HAP-1 (cell line): ENCODE results near the gene RPS2.
"Not testable (repeated sequence)": the region's sequence is repeated elsewhere in the genome, so short reads cannot be mapped to it uniquely, and the experiment has no call there.

Experiments
- DNase-seq, 2 experiments: peaks; one replicate each; pipeline ENCODE4 v3.0.0-alpha.2; 2016 to 2020; ENCODE audit warnings: low spot score in 2 of 2
- H3K27me3 ChIP-seq: fragments of 250-450 bp; sonication (Bioruptor Pico); 2 replicates; pipeline ENCODE4 v1.5.1; 2020; ENCODE audit warnings: low read depth, mild to moderate bottlenecking, moderate library complexity
- H3K36me3 ChIP-seq: fragments of 250-450 bp; sonication (Bioruptor Pico); replicated peaks from 2 replicates; pipeline ENCODE4 v1.5.1; 2020; ENCODE audit warnings: mild to moderate bottlenecking
- H3K4me1 ChIP-seq: fragments of 250-450 bp; sonication (Bioruptor Pico); 2 replicates; pipeline ENCODE4 v1.5.1; 2020; ENCODE audit warnings: mild to moderate bottlenecking
- H3K4me3 ChIP-seq: fragments of 250-450 bp; sonication (Bioruptor Pico); 2 replicates; pipeline ENCODE4 v1.5.1; 2020; ENCODE audit warnings: mild to moderate bottlenecking, moderate library complexity
- H3K9me3 ChIP-seq: fragments of 250-450 bp; sonication (Bioruptor Pico); 2 replicates; pipeline ENCODE4 v1.5.1; 2020; ENCODE audit warnings: mild to moderate bottlenecking, moderate library complexity
- in situ Hi-C: fragments of 300-500 bp; cut with MboI; formaldehyde crosslinking; loops from 3 replicates; pipeline ENCODE4 v1.14.3; 2020; ENCODE audit warnings: low sequenced_read_pairs, inconsistent platforms, mixed read lengths

The RPS2 gene

DNA sequence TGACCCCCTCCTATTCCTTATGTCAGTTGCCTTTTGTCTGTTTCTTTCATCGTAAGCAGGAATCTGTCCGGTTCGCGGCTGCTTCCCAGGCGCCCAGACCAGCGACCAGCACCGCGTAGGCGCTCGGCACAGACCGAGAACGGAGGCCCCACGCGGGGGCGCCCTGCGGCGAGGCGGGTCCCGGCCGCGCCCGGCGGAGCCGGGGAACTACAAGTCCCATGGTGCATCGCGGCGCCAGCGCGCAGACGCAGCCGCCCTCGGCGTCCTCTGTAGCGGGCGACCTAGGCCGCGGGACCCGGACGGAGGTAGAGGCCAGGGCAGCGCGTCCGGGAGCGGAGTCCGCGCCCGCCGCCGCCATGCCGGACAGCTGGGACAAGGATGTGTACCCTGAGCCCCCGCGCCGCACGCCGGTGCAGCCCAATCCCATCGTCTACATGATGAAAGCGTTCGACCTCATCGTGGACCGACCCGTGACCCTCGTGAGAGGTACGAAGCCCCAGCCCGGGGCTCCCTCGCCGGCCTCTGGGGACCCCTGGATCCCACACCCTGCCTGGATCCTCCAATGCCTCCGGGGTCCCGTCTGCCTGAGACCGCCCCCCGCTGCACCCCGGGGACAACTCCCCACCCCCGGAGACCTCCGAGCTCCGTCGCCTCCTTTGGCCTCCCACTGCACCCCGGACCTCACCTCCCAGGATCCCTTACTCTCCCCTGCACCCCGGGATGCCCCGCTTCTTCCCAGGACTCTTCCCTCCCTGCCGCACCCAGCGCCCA, 5.2 kb downstream of the RPS2 start, which contains the start of gene NDUFB10:
TSS of gene NDUFB10 (plus strand) at position 270 of the 771 bp plus-strand sequence. CDS start at position 357, 87 bp downstream.
- peaks cover 29% of the 10 kb centered on the region for H3K4me1 ChIP-seq
- H3K4me3 ChIP-seq, result peak within 1 kb of the TSS; percentile 89
- H3K27me3 ChIP-seq, result no peaks in the 10 kb centered on the region
- H3K9me3 ChIP-seq, result no peaks in the 10 kb centered on the region
- DNase-seq, result peak; percentile 81 to 95
- peaks cover 38% of the 10 kb centered on the region for H3K36me3 ChIP-seq
- in situ Hi-C loops, result no loop called here

DNA sequence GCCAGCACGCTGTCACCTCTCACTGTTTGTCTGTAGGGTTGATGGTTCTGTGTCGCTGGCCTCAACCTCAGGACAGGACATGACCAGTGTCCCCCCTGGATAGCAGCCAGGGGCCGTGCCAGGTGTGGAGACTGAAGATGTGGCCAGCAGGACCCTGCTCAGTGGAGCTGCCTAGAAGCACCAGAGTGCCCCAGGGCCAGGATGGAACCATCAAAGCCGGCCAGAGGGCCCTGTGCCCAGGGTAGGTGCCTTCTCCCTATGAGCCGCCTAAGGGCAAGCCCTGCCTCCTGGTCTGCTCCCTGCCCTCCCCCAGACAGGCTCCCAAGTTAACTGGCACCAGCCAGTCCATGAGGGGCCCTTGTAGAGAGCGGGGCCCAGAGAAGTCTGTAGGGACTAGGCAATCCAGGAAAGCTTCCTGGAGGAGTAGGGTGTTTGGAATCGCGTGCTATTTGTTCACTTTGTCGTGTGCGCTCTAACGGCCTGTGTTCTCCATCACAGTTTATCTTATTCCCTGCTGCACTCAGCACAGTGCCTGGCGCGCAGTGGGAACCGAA, 5.8 kb downstream of the RPS2 start:
- in situ Hi-C loops, result no loop called here
- peak overlapping the region; percentile 89 for H3K4me3 ChIP-seq

DNA sequence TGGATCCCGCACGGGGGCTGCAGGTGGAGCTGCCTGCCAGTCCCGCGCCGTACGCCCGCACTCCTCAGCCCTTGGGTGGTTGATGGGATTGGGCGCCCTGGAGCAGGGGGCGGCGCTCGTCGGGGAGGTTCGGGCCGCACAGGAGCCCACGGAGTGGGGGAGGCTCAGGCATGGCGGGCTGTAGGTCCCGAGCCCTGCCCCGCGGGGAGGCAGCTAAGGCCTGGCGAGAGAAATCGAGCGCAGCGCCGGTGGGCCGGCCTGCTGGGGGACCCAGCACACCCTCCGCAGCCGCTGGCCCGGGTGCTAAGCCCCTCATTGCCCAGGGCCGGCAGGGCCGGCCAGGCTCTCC, 6.5 kb downstream of the RPS2 start:
- in situ Hi-C loops, H3K9me3 ChIP-seq, H3K27me3 ChIP-seq, H3K4me3 ChIP-seq, DNase-seq: not testable (repeated sequence)
- H3K4me1 ChIP-seq, result peaks cover 29% of the 10 kb centered on the region
- H3K36me3 ChIP-seq, result peaks cover 25% of the 10 kb centered on the region

More for the DNA sequence above, 5.8 kb downstream of the RPS2 start:
- Histone ChIP-seq H3K36me3 (peaks cover 32% of the 10 kb centered on the region), H3K4me1 (peaks cover 29% of the 10 kb centered on the region), H3K9me3 (no peaks in the 10 kb centered on the region), H3K27me3 (no peaks in the 10 kb centered on the region)
- no peak for DNase-seq

DNA sequence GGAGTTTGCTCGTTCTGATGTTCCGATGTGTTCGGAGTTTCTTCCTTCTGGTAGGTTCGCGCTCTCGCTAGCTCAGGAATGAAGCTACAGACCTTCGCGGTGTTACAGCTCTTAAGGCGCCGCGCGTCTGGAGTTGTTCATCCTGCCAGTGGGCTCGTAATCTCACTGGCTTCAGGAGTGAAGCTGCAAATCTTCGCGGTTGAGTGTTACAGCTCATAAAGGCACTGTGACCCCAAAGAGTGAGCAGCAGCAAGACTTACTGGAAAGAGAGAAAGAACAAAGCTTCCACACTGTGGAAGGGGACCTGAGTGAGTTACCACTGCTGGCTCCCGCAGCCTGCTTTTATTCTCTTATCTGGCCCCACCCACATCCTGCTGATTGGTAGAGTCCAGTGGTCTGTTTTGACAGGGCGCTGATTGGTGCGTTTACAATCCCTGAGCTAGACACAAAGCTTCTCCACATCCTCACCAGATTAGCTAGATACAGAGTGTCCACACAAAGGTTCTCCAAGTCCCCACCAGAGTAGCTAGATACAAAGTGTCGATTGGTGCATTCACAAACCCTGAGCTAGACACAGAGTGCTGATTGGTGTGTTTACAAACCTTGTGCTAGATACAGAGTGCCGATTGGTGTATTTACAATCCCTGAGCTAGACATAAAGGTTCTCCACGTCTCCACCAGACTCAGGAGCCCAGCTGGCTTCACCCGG, 7.0 kb downstream of the RPS2 start:
- in situ Hi-C loops, H3K4me3 ChIP-seq, DNase-seq, H3K27me3 ChIP-seq, H3K9me3 ChIP-seq: not testable (repeated sequence)
- Histone ChIP-seq H3K4me1 (peaks cover 27% of the 10 kb centered on the region), H3K36me3 (peaks cover 20% of the 10 kb centered on the region)

DNA sequence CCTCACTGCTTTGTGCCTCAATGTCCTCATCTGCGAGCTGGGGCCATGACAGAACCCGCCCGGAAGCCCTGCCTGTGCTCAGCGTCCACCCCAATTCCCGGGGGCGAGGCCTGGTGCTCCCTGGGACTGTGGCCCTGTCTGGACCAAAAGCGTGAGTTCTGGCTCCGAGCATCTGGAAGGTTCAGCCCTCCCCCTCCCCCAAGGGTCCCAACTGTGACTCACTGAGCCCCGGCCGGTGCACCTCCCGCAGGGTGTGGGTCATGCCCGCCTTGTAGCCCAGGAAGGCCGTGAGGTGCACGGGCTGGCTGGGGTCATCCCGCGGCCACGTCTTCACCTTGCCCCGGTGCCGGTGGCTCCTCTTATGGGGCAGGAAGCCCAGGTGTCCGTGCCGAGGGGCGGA, 10.9 kb downstream of the RPS2 start:
- peaks cover 3% of the 10 kb centered on the region; the same call in 1 of the 2 replicates for H3K4me1 ChIP-seq
- DNase-seq, result no peak
- no peaks in the 10 kb centered on the region for H3K27me3 ChIP-seq
- in situ Hi-C loops, result no loop called here
- H3K36me3 ChIP-seq, result no peaks in the 10 kb centered on the region
- no peak overlapping the region for H3K4me3 ChIP-seq
- H3K9me3 ChIP-seq, result no peaks in the 10 kb centered on the region

DNA sequence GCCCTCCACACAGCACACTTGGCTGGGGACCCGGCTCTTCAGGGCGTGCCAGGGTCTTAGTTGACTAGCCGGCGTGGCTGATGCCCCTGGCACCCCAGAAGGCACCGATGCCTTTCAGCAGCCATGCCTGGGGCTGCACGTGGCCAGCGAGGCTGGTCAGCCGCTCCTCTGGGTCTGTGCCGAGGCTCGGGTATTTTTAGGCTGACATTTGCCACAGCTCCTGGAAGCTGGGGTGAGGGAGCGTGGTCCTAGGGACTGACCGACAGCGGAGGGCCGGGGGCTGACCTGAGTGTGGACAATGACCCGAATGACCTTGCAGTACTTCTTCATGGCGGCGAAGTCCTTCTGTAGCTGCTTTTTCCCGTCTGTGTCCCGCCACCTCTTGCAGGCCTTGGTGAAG, 14.1 kb downstream of the RPS2 start:
- Histone ChIP-seq H3K9me3 (no peaks in the 10 kb centered on the region), H3K27me3 (no peaks in the 10 kb centered on the region), H3K4me1 (peaks cover 3% of the 10 kb centered on the region; the same call in 1 of the 2 replicates), H3K4me3 (no peak overlapping the region), H3K36me3 (no peaks in the 10 kb centered on the region)
- no peak for DNase-seq
- in situ Hi-C loops, result no loop called here

DNA sequence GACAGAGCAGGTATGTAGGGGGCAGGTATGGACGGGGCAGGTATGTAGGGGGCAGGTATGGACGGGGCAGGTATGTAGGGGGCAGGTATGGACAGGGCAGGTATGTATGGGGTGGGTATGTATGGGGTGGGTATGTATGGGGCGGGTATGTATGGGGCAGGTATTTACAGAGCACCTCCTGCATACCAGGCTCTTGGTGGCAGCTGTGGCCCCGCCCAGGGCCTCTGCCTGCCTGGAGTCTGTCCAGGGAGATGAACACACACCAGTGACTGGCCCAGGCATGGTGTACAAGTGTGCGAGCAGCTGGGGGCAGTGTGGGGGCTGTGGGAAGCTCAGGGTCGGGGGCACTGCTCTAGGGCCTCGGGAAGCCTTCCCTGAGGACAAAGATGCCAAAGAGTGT, 14.6 kb downstream of the RPS2 start:
- Histone ChIP-seq H3K4me1 (peaks cover 3% of the 10 kb centered on the region; the same call in 1 of the 2 replicates), H3K27me3 (no peaks in the 10 kb centered on the region), H3K4me3 (no peak overlapping the region), H3K9me3 (no peaks in the 10 kb centered on the region), H3K36me3 (no peaks in the 10 kb centered on the region)
- in situ Hi-C loops, result no loop called here
- DNase-seq, result no peak

DNA sequence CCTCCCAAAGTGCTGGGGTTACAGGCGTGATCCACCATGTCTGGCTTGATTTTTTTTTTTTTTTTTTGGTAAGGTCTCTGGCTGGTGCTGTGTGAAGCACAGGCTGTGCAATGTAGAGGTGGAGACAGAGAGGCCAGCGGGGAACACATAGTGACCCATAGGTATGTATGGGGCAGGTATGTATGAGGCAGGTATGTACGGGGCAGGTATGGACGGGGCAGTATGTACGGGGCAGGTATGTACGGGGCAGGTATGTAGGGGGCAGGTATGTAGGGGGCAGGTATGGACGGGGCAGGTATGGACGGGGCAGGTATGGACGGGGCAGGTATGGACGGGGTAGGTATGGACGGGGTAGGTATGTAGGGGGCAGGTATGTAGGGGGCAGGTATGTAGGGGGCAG, 15.1 kb downstream of the RPS2 start:
- no peak for DNase-seq
- Histone ChIP-seq H3K9me3 (no peaks in the 10 kb centered on the region), H3K36me3 (no peaks in the 10 kb centered on the region), H3K4me1 (peaks cover 3% of the 10 kb centered on the region; the same call in 1 of the 2 replicates), H3K4me3 (no peak overlapping the region), H3K27me3 (no peaks in the 10 kb centered on the region)
- in situ Hi-C loops, result no loop called here

DNA sequence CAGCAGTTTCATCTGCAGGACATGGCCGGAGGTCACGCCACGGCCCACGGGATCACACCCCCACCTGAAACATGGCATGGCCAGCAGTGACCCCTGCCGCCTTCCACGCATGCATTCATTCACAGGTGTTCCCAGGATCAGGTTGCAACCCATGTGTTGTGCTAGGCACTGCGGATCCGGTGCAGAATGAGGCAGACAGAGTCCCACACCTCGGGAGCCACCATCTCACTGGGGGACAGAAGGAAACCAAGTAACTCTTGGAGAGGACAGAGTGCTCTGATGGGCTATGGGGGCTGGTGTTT, 17.3 kb downstream of the RPS2 start:
- no peak for DNase-seq
- peaks cover 8% of the 10 kb centered on the region for H3K4me1 ChIP-seq
- H3K4me3 ChIP-seq, result no peak overlapping the region
- in situ Hi-C loops, result no loop called here
- no peaks in the 10 kb centered on the region for H3K9me3 ChIP-seq
- H3K36me3 ChIP-seq, result no peaks in the 10 kb centered on the region
- H3K27me3 ChIP-seq, result no peaks in the 10 kb centered on the region

DNA sequence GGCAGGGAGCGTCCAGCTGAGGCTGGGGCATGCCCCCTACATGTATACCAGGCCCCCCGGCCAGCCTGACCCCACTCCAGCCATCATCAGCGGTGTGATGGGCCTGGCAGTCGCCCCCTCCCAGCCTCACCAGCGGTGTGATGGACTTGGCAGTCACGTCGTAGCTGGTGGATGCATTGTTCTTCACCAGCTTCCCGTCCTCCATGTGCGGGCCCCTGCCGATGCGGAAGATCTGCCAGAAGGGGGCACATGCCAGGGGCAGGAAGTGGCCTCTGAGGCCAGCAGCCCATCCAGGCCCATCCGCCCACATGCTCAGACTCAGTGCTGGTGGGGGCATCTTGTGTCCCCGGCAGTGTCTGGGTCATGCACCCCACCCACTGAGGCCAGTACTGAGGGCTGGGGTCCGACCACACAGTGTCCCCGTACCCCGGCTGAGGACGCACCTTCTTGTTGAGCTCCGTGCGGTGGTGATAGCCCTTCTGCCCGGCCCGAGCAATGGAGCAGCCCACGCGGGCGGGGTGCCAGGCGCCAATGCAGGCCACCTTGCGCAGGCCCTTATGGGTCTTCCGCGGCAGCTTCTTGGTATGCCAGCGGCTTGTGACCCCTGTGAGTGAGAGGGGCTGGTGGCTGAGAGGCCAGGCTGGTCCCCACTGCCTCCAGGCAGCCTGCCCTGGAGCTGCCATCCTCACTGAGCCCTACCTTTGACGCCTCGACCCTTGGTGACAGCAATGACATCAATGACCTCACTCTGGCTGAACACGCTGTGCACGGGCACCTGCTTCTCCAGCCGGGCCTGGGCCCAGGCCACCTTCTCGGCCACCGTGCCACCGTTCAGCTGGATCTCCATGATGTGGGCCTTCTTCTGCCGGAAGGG, 17.9 kb downstream of the RPS2 start:
- DNase-seq, result no peak
- H3K4me1 ChIP-seq, result peaks cover 8% of the 10 kb centered on the region

DNA sequence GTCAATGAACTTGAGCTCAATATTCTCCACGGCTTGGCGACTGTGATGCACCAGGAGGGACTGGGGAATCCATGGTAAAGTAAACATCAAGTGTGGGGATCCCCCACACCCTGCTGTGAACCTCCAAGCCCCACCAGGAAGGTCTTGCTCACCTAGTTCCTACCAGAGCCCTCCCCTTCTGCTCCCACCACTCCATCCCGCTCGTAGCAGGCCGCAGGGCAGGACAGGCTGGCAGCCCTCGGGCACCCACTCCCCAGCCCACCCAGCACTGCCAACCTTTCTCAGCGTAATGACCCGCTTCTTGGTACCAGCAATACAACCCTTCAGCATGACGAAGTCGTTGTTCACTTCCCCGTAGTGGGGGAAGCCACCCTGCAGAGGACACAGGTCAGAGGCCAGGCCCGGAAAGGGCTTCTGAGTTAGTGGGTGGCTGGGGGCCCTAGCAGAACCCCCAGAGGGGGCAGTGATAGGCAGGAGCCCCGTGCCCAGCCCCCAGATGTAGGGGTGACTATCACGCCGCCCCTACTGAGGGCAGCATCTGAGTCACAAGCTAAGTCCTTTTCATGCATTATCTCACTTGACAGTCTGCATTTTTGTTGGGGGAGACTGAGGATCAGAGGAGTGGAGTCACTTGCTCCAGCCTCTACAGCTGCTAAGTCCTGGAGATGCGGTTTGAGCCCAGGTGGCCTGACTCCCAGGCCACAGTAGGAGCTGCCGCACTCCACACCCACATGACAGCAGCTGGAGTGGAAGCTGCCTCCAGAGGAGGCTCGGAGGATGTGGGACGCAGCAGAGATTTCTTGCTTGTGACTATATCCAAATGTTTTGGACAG, 18.9 kb downstream of the RPS2 start:
- Histone ChIP-seq H3K4me1 (peaks cover 8% of the 10 kb centered on the region), H3K36me3 (peaks cover under 1% of the 10 kb centered on the region; the same call in 1 of the 2 replicates), H3K9me3 (no peaks in the 10 kb centered on the region), H3K4me3 (no peak overlapping the region), H3K27me3 (no peaks in the 10 kb centered on the region)
- in situ Hi-C loops, result no loop called here
- no peak for DNase-seq

More for the DNA sequence above, 17.9 kb downstream of the RPS2 start:
- Histone ChIP-seq H3K4me3 (no peak overlapping the region), H3K9me3 (no peaks in the 10 kb centered on the region), H3K36me3 (no peaks in the 10 kb centered on the region), H3K27me3 (no peaks in the 10 kb centered on the region)
- in situ Hi-C loops, result no loop called here

DNA sequence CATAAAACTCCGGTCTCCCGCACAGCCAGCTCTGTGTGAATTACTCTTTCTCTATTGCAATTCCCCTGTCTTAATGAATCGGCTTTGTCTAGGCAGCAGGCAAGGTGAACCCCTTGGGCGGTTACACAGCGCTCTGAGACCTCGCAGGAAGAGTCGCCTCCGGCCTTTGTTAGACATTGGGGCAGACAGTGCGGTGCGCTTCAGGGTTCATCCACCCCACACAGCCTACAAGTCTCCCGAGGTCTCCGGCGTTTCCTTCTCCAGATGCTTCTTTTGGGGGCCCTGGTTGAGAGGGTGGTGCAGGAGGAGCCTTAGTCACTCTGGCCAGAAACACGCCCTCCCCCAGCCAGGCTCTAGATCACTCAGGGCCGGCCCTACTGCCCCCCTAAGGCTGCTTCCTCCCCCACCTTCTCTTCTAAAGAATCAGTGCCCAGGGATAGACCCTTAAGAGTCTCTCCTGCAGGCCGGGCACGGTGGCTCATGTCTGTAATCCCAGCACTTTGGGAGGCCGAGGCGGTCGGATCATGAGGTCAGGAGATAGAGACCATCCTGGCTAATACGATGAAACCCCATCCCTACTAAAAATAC, 19.9 kb downstream of the RPS2 start:
- in situ Hi-C loops, result no loop called here
- DNase-seq, result no peak
- H3K27me3 ChIP-seq, result no peaks in the 10 kb centered on the region
- no peak overlapping the region for H3K4me3 ChIP-seq
- peaks cover 7% of the 10 kb centered on the region; the same call in 1 of the 2 replicates for H3K36me3 ChIP-seq
- no peaks in the 10 kb centered on the region for H3K9me3 ChIP-seq
- peaks cover 8% of the 10 kb centered on the region for H3K4me1 ChIP-seq
